Measurements from ENCODE around the gene ZNF821. TPM values are rescaled to one million over a fixed set of nuclear protein-coding genes. Genes with fewer than 3 reads are reported as not detected.
"Not testable (repeated sequence)": the region's sequence is repeated elsewhere in the genome, so short reads cannot be mapped to it uniquely, and the experiment has no call there.

ZNF821 gene
- total RNA-seq, 6 donors from 2014 or later: 5.9 to 32.5 (median 7.4) TPM

DNA sequence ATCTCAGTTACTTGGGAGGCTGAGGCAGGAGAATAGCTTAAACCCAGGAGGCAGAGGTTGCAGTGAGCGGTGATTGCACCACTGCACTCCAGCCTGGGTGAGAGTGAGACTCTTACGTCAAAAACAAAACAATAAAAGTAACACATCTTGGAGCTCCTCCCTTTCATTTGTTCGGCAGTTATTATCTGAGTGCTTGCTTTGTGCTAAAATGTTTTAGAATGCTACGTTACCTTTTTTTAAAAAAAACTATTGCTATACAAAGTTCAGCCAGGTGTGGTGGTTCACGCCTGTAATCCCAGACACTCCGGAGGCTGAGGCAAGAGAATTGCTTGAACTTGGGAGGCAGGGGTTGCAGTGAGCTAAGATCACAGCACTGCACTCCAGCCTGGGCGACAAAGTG, 27.1 kb upstream of the ZNF821 start:
- 81 to 83% methylated on average over 7 of the region's 7 CpGs for WGBS, 2 donors
- Histone ChIP-seq H3K27ac (no peak overlapping the region), H3K9me3 (no peaks in the 10 kb centered on the region), H3K4me3 (no peak overlapping the region), H3K27me3 (no peaks in the 10 kb centered on the region), H3K4me1 (peaks cover 3 to 57% (median 31%) of the 10 kb centered on the region in 4 donors), H3K36me3 (peaks cover 0 to 10% (median 6%) of the 10 kb centered on the region in 4 donors)
- TF ChIP-seq CTCF (IDR thresholded peaks at IDR 0.05): no peak
- TF ChIP-seq EP300 (IDR thresholded peaks at IDR 0.05): no peak
- TF ChIP-seq POLR2A (IDR thresholded peaks at IDR 0.05): no peak
- no peak for TF ChIP-seq POLR2AphosphoS5 (IDR thresholded peaks at IDR 0.05)
- ATAC-seq (ENCODE audit: low FRiP score in 2 of 2) (no peak), DNase-seq (no peak)

- not testable (repeated sequence) for H3K4me3 ChIP-seq; H3K27me3 ChIP-seq; H3K9me3 ChIP-seq; H3K27ac ChIP-seq; H3K36me3 ChIP-seq; ATAC-seq (ENCODE audit: low FRiP score in 2 of 2); DNase-seq
- peaks cover 4 to 52% (median 27%) of the 10 kb centered on the region in 4 donors for H3K4me1 ChIP-seq
- 60 to 67% methylated on average over 6 of the region's 6 CpGs for WGBS, 2 donors
Observed at GRCh38 chr16:71905765-71906164, 21.8 kb upstream of the ZNF821 start.

DNA sequence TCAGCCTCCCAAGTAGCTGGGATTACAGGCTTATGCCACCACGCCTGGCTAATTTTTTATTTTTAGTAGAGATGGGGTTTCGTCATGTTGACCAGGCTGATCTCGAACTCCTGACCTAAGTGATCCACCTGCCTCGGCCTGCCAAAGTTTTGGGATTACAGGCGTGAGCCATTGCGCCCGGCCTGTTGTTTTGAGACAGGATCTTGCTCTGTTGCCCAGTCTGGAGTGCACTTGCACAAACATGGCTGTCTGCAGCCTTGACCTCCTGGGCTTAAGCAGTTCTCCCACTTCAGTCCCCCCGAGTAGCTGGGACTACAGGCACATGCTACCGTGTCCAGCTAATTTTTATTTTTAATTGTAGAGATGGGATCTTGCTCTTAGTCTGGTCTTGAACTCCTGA, 20.3 kb upstream of the ZNF821 start:
- peaks cover 12 to 51% (median 39%) of the 10 kb centered on the region in 4 donors for H3K4me1 ChIP-seq
- H3K36me3 ChIP-seq: peaks cover 0 to 4% (median 0%) of the 10 kb centered on the region in 4 donors
- no peak for ATAC-seq (ENCODE audit: low FRiP score in 2 of 2)
- no peaks in the 10 kb centered on the region for H3K9me3 ChIP-seq
- TF ChIP-seq POLR2AphosphoS5 (IDR thresholded peaks at IDR 0.05): no peak
- no peak for DNase-seq
- no peak overlapping the region for H3K4me3 ChIP-seq
- no peak overlapping the region for H3K27ac ChIP-seq
- H3K27me3 ChIP-seq: no peaks in the 10 kb centered on the region
- WGBS, 2 donors: 85 to 93% methylated on average over 9 of the region's 9 CpGs

DNA sequence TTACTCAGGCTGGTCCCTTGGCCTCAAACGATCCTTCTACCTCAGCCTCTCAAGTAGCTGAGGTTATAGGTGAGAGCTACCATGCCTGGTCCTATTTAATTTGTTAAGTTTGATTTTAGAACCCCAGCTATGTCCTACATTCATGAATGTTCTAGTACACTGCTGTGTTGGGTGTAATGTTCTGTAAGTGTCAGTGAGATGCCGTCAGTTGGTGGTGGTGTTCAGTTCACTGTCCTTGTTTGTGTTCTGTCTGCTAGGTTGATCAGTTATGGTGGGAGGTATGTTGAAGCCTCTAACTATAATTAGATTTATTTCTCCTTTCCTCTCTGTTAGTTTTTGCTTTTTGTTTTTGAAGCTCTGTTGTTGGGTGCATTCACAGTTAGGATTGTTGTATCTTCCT, 19.6 kb upstream of the ZNF821 start:
- TF ChIP-seq CTCF (IDR thresholded peaks at IDR 0.05) (no peak), POLR2AphosphoS5 (IDR thresholded peaks at IDR 0.05) (no peak), POLR2A (IDR thresholded peaks at IDR 0.05) (no peak), EP300 (IDR thresholded peaks at IDR 0.05) (no peak)
- peaks cover 16 to 57% (median 42%) of the 10 kb centered on the region in 4 donors for H3K4me1 ChIP-seq
- WGBS, 2 donors: 79 to 89% methylated on average over 2 of the region's 2 CpGs
- no peaks in the 10 kb centered on the region for H3K27me3 ChIP-seq
- H3K36me3 ChIP-seq: no peaks in the 10 kb centered on the region
- DNase-seq (no peak), ATAC-seq (ENCODE audit: low FRiP score in 2 of 2) (peak in 1 of 2 donors; percentile 34)
- no peaks in the 10 kb centered on the region for H3K9me3 ChIP-seq
- H3K27ac ChIP-seq: no peak overlapping the region
- H3K4me3 ChIP-seq: no peak overlapping the region

DNA sequence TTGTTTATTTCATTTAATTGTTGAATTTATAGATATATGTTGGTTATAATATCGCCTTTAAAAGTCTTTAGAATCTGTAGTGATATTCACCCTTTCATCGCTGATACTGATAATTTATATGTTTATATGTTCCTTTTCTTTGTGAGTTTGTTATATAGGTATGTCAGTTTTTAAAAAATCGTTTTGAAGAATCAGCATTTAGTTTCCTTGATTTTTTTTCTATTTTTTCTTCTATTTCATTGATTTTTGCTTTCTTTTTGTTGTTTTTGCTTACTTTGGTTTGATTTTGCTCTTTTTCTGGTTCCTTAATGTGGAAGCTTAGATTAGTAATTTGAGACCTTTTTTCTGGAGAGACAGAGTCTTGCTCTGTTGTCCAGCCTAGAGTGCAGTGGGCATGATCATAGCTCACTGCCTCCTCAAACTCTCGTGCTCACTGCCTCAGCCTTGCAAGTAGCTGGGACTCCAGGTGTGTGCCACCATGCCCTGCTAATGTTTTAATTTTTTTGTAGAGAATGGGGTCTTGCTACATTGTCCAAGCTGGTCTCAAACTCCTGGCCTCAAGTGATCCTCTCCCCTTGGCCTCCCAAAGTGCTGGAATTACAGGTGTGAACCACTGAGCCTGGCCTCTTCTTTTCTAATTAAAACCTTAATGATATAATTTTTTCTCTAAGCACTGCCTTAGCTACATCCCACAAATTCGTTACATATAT, 18.8 kb upstream of the ZNF821 start:
- H3K27me3 ChIP-seq: no peaks in the 10 kb centered on the region
- no peaks in the 10 kb centered on the region for H3K36me3 ChIP-seq
- peaks cover 24 to 62% (median 47%) of the 10 kb centered on the region in 4 donors for H3K4me1 ChIP-seq
- WGBS, 2 donors: 90% methylated on average over 5 of the region's 5 CpGs
- no peak overlapping the region for H3K4me3 ChIP-seq
- ATAC-seq (ENCODE audit: low FRiP score in 2 of 2) (no peak), DNase-seq (no peak)
- TF ChIP-seq POLR2A (IDR thresholded peaks at IDR 0.05) (no peak), CTCF (IDR thresholded peaks at IDR 0.05) (no peak), POLR2AphosphoS5 (IDR thresholded peaks at IDR 0.05) (no peak), EP300 (IDR thresholded peaks at IDR 0.05) (no peak)
- no peak overlapping the region for H3K27ac ChIP-seq
- H3K9me3 ChIP-seq: no peaks in the 10 kb centered on the region

DNA sequence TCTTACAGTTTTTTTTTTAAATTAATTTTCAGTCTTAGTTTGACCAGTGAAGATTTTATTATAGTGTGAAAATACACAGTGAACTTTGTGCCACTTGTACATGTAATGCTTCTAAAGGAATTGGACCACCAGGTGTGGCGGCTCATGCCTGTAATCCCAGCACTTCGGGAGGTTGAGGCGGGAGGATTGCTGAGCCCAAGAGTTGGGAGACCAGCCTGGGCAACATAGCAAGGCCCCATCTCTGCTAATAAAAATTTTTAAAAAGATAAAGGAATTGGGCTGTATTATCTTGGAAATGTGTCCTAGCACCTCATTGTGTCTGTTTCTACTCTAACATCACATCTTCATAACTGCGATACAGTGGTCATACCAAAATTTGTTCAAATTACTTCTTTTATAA, 15.2 kb upstream of the ZNF821 start:
- Histone ChIP-seq H3K4me1 (peaks cover 39 to 64% (median 51%) of the 10 kb centered on the region in 4 donors), H3K36me3 (no peaks in the 10 kb centered on the region), H3K4me3 (no peak overlapping the region), H3K27me3 (no peaks in the 10 kb centered on the region), H3K9me3 (no peaks in the 10 kb centered on the region), H3K27ac (no peak overlapping the region)
- no peak for DNase-seq
- 93 to 96% methylated on average over 4 of the region's 4 CpGs for WGBS, 2 donors
- TF ChIP-seq POLR2A (IDR thresholded peaks at IDR 0.05) (no peak), CTCF (IDR thresholded peaks at IDR 0.05) (no peak), POLR2AphosphoS5 (IDR thresholded peaks at IDR 0.05) (no peak), EP300 (IDR thresholded peaks at IDR 0.05) (no peak)
- ATAC-seq (ENCODE audit: low FRiP score in 2 of 2): no peak
